Measurements from ENCODE around the gene ALDH1L1. TPM values are rescaled to one million over a fixed set of nuclear protein-coding genes. Genes with fewer than 3 reads are reported as not detected.

ALDH1L1 gene
- total and polyA plus RNA-seq, 9 of the 15 experiments (the other 6 are each of a cell fraction or from before 2014, with no cell fraction given) = 0.06 to 1.9 (median 0.57) TPM; not detected in 1

- Histone ChIP-seq H3K36me3 (ENCODE audit: control insufficient read depth, insufficient read depth, low read length) (no peaks in the 10 kb centered on the region), H3K4me1 (replicated peaks in 1 of 2; ENCODE audit: control insufficient read depth in 2 of 2, insufficient read depth in 2 of 2, low read length in 2 of 2) (peaks cover 0 to 5% of the 10 kb centered on the region in 2 experiments; a peak in 2 of 5 replicates), H3K4me3 (no peak overlapping the region), H2AFZ (ENCODE audit: low read depth, low read length) (peak overlapping the region; percentile 19; the same call in 1 of the 2 replicates), H3K9me1 (ENCODE audit: control insufficient read depth, insufficient read depth, low read length) (no peaks in the 10 kb centered on the region), H3K27me3 (ENCODE audit: control insufficient read depth in 2 of 2, insufficient read depth in 2 of 2, low read length in 2 of 2) (no peaks in the 10 kb centered on the region; a peak in 2 of 5 replicates), H3K27ac (ENCODE audit: extremely low read depth, low read depth, low read length) (no peak overlapping the region), H3K9me3 (replicated peaks; ENCODE audit: control insufficient read depth, insufficient read depth, low read depth, low read length) (no peaks in the 10 kb centered on the region), H4K20me1 (replicated peaks; ENCODE audit: control insufficient read depth, insufficient read depth, low read length) (no peaks in the 10 kb centered on the region), H3K79me2 (ENCODE audit: control insufficient read depth, insufficient read depth, low read length) (no peaks in the 10 kb centered on the region), H3K9ac (ENCODE audit: insufficient read depth in 1 of 2, low read depth in 2 of 2, low read length in 2 of 2) (no peak overlapping the region), H3K4me2 (ENCODE audit: insufficient read depth, low read length) (peak overlapping the region; percentile 27; the same call in 1 of the 2 replicates)
- ChIA-PET CTCF (ENCODE audit: low intra/inter-chr PET ratio) (no interaction called here), POLR2A (no interaction called here)
- BruUV-seq (replicated peaks) = no TSS peak
- DNase-seq (ENCODE audit: extremely low read depth in 1 of 4, low spot score in 3 of 4) = peak; percentile 27 to 94 (median 90)
- peak; percentile 86 for ATAC-seq
- WGBS (ENCODE audit: insufficient coverage, low coverage, missing lambda C conversion rate) = 0% methylated on average over 2 of the region's 8 CpGs
- in situ Hi-C loops (cut with MboI) = loop anchor here (10.0 kb wide), 1 partner anchor 1022 kb away; no protein-coding TSS in a partner anchor
- intact Hi-C loops (cut with micrococcal nuclease) = no loop called here
- FAIRE-seq = no peak
- TF ChIP-seq MGA (IDR thresholded peaks at IDR 0.05) (peak; percentile 51), RERE (CRISPR knock-in tag; IDR thresholded peaks at IDR 0.05; ENCODE audit: borderline replicate concordance) (no peak), TOE1 (IDR thresholded peaks at IDR 0.05; ENCODE audit: borderline replicate concordance) (peak; percentile 83; the same call in 1 of the 2 replicates), TOE1 (CRISPR knock-in tag; IDR thresholded peaks at IDR 0.05; ENCODE audit: borderline replicate concordance, low read depth) (no peak), BCL6 (CRISPR knock-in tag; IDR thresholded peaks at IDR 0.05) (no peak)
Observed at GRCh38 chr3:126156468-126156867, 23.9 kb downstream of the ALDH1L1 start.
